Measurements from ENCODE around the gene BUD31. TPM values are rescaled to one million over a fixed set of nuclear protein-coding genes. Genes with fewer than 3 reads are reported as not detected.

The BUD31 gene
- 10 to 100 TPM; 60.0 to 61.3 TPM for total RNA-seq
- polyA plus RNA-seq = 100 to 1,000 TPM; 163 to 175 TPM

- peak; percentile 96 to 100 (median 98) for DNase-seq
- peak within 1 kb of the TSS; percentile 88 to 100 (median 98) for H3K27ac Mint-ChIP-seq
- peaks cover 0 to 5% (median 0%) of the 10 kb centered on the region in 8 donors for H3K9me3 Mint-ChIP-seq
- Histone ChIP-seq H3K4me3 (ENCODE audit: low read length in 2 of 2) (peak within 1 kb of the TSS; percentile 94 to 97), H3K27me3 (ENCODE audit: insufficient read depth, low read length) (no peaks in the 10 kb centered on the region), H3K4me1 (ENCODE audit: insufficient read depth, low read length) (peaks cover 45% of the 10 kb centered on the region), H3K27ac (ENCODE audit: low read depth, low read length) (peak within 1 kb of the TSS; percentile 93), H3K9me3 (ENCODE audit: control insufficient read depth in 1 of 2, low read length in 2 of 2) (no peaks in the 10 kb centered on the region), H3K36me3 (ENCODE audit: insufficient read depth, low read length) (peaks cover 34% of the 10 kb centered on the region)
- peak within 1 kb of the TSS; percentile 94 to 99 (median 96) for H3K4me3 Mint-ChIP-seq
- ChIA-PET POLR2A (ENCODE audit: partially characterized antibody) (interaction anchor here (0.6 to 9.9 kb wide), 33 partner anchors 8 to 1020 kb away, joined by 3 to 210 read pairs (median 4); partner anchors contain the start of genes ARPC1A, ARPC1B, ATP5MF and CPSF4), CTCF (ENCODE audit: partially characterized antibody) (interaction anchor here (0.6 to 4.6 kb wide), 13 partner anchors 15 to 150 kb away, joined by 3 to 38 read pairs (median 4); partner anchors contain the start of genes CPSF4, PTCD1 and ZNF655)
- H3K27me3 Mint-ChIP-seq = no peaks in the 10 kb centered on the region
- intact Hi-C loops (cut with micrococcal nuclease) = loop anchor here (1.0 to 2.0 kb wide), 11 partner anchors 15 to 150 kb away; partner anchors contain the start of genes ARPC1A, ATP5MF, CPSF4 and PTCD1
- peaks cover 29 to 61% (median 48%) of the 10 kb centered on the region in 4 donors for H3K4me1 Mint-ChIP-seq
- H3K36me3 Mint-ChIP-seq = peaks cover 24 to 58% of the 10 kb centered on the region in 2 donors
These were observed at the start of gene BUD31, which contains the start of gene PDAP1 for GRCh38 chr7:99408379-99409191. Gene BUD31 (plus strand): TSS chr7:99408969. CDS start chr7:99411093, 2,124 bp downstream. Gene PDAP1 (minus strand): TSS chr7:99408597. CDS start chr7:99408548, 49 bp downstream.

- H3K27me3 Mint-ChIP-seq = no peaks in the 10 kb centered on the region
- peak overlapping the region in 1 of 7 donors; percentile 70 for H3K27ac Mint-ChIP-seq
- H3K36me3 ChIP-seq (ENCODE audit: insufficient read depth, low read length) = peaks cover 47% of the 10 kb centered on the region
- H3K4me1 ChIP-seq (ENCODE audit: insufficient read depth, low read length) = no peaks in the 10 kb centered on the region
- peaks cover 21 to 61% of the 10 kb centered on the region in 2 donors for H3K36me3 Mint-ChIP-seq
- DNase-seq = no peak
- no peak overlapping the region for H3K4me3 Mint-ChIP-seq
- H3K4me3 ChIP-seq (ENCODE audit: low read length in 2 of 2) = no peak overlapping the region
- intact Hi-C loops (cut with micrococcal nuclease) = no loop called here
- no peaks in the 10 kb centered on the region for H3K9me3 Mint-ChIP-seq
- peaks cover 0 to 2% (median 0%) of the 10 kb centered on the region in 4 donors for H3K4me1 Mint-ChIP-seq
- POLR2A ChIA-PET (ENCODE audit: partially characterized antibody) = no interaction called here
- CTCF ChIA-PET (ENCODE audit: partially characterized antibody) = interaction anchor here (0.5 kb wide), 1 partner anchor 204 kb away, joined by 3 read pairs; no protein-coding TSS in a partner anchor
- H3K9me3 ChIP-seq (ENCODE audit: control insufficient read depth in 1 of 2, low read length in 2 of 2) = no peaks in the 10 kb centered on the region
- no peaks in the 10 kb centered on the region for H3K27me3 ChIP-seq (ENCODE audit: insufficient read depth, low read length)
- H3K27ac ChIP-seq (ENCODE audit: low read depth, low read length) = no peak overlapping the region
These were observed 49.2 kb upstream of the BUD31 start for GRCh38 chr7:99359465-99360154.

DNA sequence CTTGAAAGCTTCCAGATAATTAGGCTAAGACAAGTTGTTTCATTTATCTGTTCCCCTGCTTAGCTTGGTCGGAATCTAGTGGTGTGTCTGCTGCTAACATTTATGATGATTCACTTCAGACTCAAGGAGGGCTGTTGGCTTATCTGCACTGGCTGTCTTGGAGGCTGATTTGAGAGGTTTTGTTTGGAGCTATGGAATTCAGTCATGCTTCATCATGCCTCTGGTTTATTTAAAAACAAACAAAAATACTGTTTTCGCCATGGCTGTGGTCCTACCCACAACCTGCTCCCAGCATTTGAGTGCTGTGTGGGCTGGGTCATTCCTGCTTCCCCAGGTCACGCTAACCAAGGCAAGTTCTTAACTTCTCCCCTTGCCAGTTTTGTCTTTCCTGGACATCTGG is 46.0 kb upstream of the BUD31 start:
- H3K27ac Mint-ChIP-seq = no peak overlapping the region
- no peaks in the 10 kb centered on the region for H3K27me3 Mint-ChIP-seq
- H3K36me3 Mint-ChIP-seq = peaks cover 26 to 59% of the 10 kb centered on the region in 2 donors

GRCh38 chr7:99363286-99363685 is 45.5 kb upstream of the BUD31 start:
- H3K4me3 Mint-ChIP-seq = no peak overlapping the region
- H3K36me3 ChIP-seq (ENCODE audit: insufficient read depth, low read length) = peaks cover 50% of the 10 kb centered on the region
- no peaks in the 10 kb centered on the region for H3K4me1 Mint-ChIP-seq
- no peak overlapping the region for H3K4me3 ChIP-seq (ENCODE audit: low read length in 2 of 2)
- CTCF ChIA-PET (ENCODE audit: partially characterized antibody) = interaction anchor here (0.7 to 5.1 kb wide), 7 partner anchors 9 to 340 kb away, joined by 3 to 38 read pairs (median 4); partner anchors contain the start of genes BUD31 and PDAP1
- DNase-seq = no peak
- H3K27ac Mint-ChIP-seq = no peak overlapping the region
- no peaks in the 10 kb centered on the region for H3K9me3 Mint-ChIP-seq
- H3K27me3 Mint-ChIP-seq = no peaks in the 10 kb centered on the region
- intact Hi-C loops (cut with micrococcal nuclease) = no loop called here
- POLR2A ChIA-PET (ENCODE audit: partially characterized antibody) = no interaction called here
- H3K36me3 Mint-ChIP-seq = peaks cover 21 to 54% of the 10 kb centered on the region in 2 donors
- H3K27me3 ChIP-seq (ENCODE audit: insufficient read depth, low read length) = no peaks in the 10 kb centered on the region
- H3K27ac ChIP-seq (ENCODE audit: low read depth, low read length) = no peak overlapping the region
- H3K9me3 ChIP-seq (ENCODE audit: control insufficient read depth in 1 of 2, low read length in 2 of 2) = no peaks in the 10 kb centered on the region
- no peaks in the 10 kb centered on the region for H3K4me1 ChIP-seq (ENCODE audit: insufficient read depth, low read length)

More for the DNA sequence above, 46.0 kb upstream of the BUD31 start:
- DNase-seq = no peak
- intact Hi-C loops (cut with micrococcal nuclease) = no loop called here
- Histone ChIP-seq H3K4me3 (ENCODE audit: low read length in 2 of 2) (no peak overlapping the region), H3K27me3 (ENCODE audit: insufficient read depth, low read length) (no peaks in the 10 kb centered on the region), H3K4me1 (ENCODE audit: insufficient read depth, low read length) (no peaks in the 10 kb centered on the region), H3K27ac (ENCODE audit: low read depth, low read length) (no peak overlapping the region), H3K36me3 (ENCODE audit: insufficient read depth, low read length) (peaks cover 55% of the 10 kb centered on the region), H3K9me3 (ENCODE audit: control insufficient read depth in 1 of 2, low read length in 2 of 2) (no peaks in the 10 kb centered on the region)
- Mint-ChIP-seq H3K9me3 (no peaks in the 10 kb centered on the region), H3K4me1 (peaks cover 0 to 2% (median 0%) of the 10 kb centered on the region in 4 donors), H3K4me3 (no peak overlapping the region)
- CTCF ChIA-PET (ENCODE audit: partially characterized antibody) = interaction anchor here (0.7 to 5.1 kb wide), 7 partner anchors 9 to 340 kb away, joined by 3 to 38 read pairs (median 4); partner anchors contain the start of genes BUD31 and PDAP1
- POLR2A ChIA-PET (ENCODE audit: partially characterized antibody) = no interaction called here

- DNase-seq = peak; percentile 62 to 70 (median 66)
- ChIA-PET CTCF (ENCODE audit: partially characterized antibody) (interaction anchor here (0.7 to 5.1 kb wide), 18 partner anchors 8 to 766 kb away, joined by 3 to 38 read pairs (median 4); partner anchors contain the start of genes ATP5MF, BUD31, PDAP1 and ZKSCAN5), POLR2A (ENCODE audit: partially characterized antibody) (interaction anchor here (0.7 to 1.8 kb wide), 7 partner anchors 10 to 43 kb away, joined by 3 to 6 read pairs (median 4); partner anchors contain the start of genes BUD31 and PDAP1)
- Mint-ChIP-seq H3K4me3 (no peak overlapping the region), H3K36me3 (peaks cover 15 to 49% of the 10 kb centered on the region in 2 donors), H3K27ac (peak overlapping the region in 4 of 7 donors; percentile 32 to 89 (median 50)), H3K4me1 (no peaks in the 10 kb centered on the region), H3K9me3 (no peaks in the 10 kb centered on the region), H3K27me3 (no peaks in the 10 kb centered on the region)
- no peak overlapping the region for H3K27ac ChIP-seq (ENCODE audit: low read depth, low read length)
- no peak overlapping the region for H3K4me3 ChIP-seq (ENCODE audit: low read length in 2 of 2)
- intact Hi-C loops (cut with micrococcal nuclease) = loop anchor here (1.0 kb wide), 2 partner anchors 22 to 43 kb away; partner anchors contain the start of genes BUD31 and PDAP1
- H3K4me1 ChIP-seq (ENCODE audit: insufficient read depth, low read length) = no peaks in the 10 kb centered on the region
- no peaks in the 10 kb centered on the region for H3K9me3 ChIP-seq (ENCODE audit: control insufficient read depth in 1 of 2, low read length in 2 of 2)
- no peaks in the 10 kb centered on the region for H3K27me3 ChIP-seq (ENCODE audit: insufficient read depth, low read length)
- peaks cover 38% of the 10 kb centered on the region for H3K36me3 ChIP-seq (ENCODE audit: insufficient read depth, low read length)
These were observed 43.2 kb upstream of the BUD31 start for GRCh38 chr7:99365318-99366141.

DNA sequence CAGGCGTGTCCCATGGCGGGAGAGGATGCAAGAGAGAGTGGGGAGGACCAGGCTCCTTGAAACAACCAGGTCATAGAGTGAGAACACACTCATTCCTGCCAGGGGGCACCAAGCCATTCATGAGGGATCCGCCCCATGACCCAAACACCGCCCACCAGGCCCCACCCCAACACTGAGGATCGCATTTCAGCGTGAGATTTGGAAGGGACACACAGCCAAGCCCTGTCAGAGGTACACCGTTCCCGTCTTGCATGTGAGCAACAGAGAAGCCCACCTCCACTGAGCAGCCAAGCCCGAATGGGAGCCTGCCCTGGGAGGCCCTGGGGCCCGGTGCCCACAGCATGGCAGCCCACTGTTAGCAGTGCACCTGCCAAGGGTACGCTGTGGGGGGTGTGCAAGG is 42.1 kb upstream of the BUD31 start:
- Mint-ChIP-seq H3K9me3 (no peaks in the 10 kb centered on the region), H3K4me1 (no peaks in the 10 kb centered on the region), H3K27ac (peak overlapping the region in 1 of 7 donors; percentile 36), H3K36me3 (peaks cover 12 to 39% of the 10 kb centered on the region in 2 donors), H3K27me3 (no peaks in the 10 kb centered on the region), H3K4me3 (no peak overlapping the region)
- intact Hi-C loops (cut with micrococcal nuclease) = no loop called here
- no peak overlapping the region for H3K4me3 ChIP-seq (ENCODE audit: low read length in 2 of 2)
- no peaks in the 10 kb centered on the region for H3K27me3 ChIP-seq (ENCODE audit: insufficient read depth, low read length)
- DNase-seq = no peak
- POLR2A ChIA-PET (ENCODE audit: partially characterized antibody) = interaction anchor here (1.7 kb wide), 1 partner anchor 14 kb away, joined by 5 read pairs; no protein-coding TSS in a partner anchor
- H3K36me3 ChIP-seq (ENCODE audit: insufficient read depth, low read length) = peaks cover 29% of the 10 kb centered on the region
- H3K9me3 ChIP-seq (ENCODE audit: control insufficient read depth in 1 of 2, low read length in 2 of 2) = no peaks in the 10 kb centered on the region
- no peaks in the 10 kb centered on the region for H3K4me1 ChIP-seq (ENCODE audit: insufficient read depth, low read length)
- H3K27ac ChIP-seq (ENCODE audit: low read depth, low read length) = no peak overlapping the region
- CTCF ChIA-PET (ENCODE audit: partially characterized antibody) = interaction anchor here (0.8 to 5.1 kb wide), 4 partner anchors 9 to 99 kb away, joined by 4 to 38 read pairs (median 16); partner anchors contain the start of genes ATP5MF, BUD31 and PDAP1

Measured in CD4-positive, alpha-beta memory T cell (primary cell).